Renal cortical epithelial cell (primary cell): ENCODE results near the gene APOL3. TPM values are rescaled to one million over a fixed set of nuclear protein-coding genes. Genes with fewer than 3 reads are reported as not detected.
"Not testable (repeated sequence)": the region's sequence is repeated elsewhere in the genome, so short reads cannot be mapped to it uniquely, and the experiment has no call there.

Source experiments
- DNase-seq: peaks from one replicate; pipeline ENCODE4 v3.0.0-alpha.2; 2011; ENCODE audit warnings: low read depth
- total RNA-seq: library from RNA; depleted of rRNA; stranded (reverse); fragments of >200 nt; gene quantifications from 2 replicates; pipeline ENCODE4 v1.2.3, GENCODE V29; 2014

Gene APOL3
- total RNA-seq, 1 donor from 2014 or later: 4.0 TPM

DNA sequence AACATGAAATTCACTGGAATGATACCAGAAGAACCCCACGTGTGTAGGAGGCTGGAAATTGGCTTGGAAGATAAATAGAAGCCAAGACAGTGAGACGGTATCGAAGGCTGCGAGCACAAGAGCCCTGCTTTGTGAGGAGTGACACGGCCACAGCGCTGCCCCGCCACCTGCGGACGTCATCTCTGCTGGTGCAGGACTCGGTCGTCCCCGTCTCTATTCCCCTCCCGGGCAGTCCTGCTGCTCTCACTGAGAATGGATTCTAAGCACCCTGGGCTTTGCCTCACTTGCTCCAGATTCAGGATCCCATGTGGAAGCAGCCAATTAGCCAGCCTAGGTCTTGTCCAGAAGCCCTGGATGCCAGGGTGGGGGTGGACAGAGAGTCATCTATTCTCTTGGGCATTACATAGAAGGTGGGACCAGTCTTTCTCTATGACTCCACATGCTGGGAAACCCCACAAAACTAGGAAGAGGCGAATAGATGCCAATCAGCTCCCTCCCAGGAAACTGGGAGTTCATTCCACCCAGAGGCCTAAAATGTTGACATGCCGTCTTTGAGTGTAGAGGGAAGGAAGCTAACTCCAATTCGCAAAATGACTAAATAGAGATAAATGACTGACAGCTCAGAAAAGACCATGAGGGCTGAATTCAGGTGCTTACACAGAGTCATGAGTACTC is 25.1 kb downstream of the APOL3 start:
- no peak for DNase-seq

- DNase-seq: peak; percentile 36
Observed at GRCh38 chr22:36134182-36134581, 26.4 kb downstream of the APOL3 start.

DNA sequence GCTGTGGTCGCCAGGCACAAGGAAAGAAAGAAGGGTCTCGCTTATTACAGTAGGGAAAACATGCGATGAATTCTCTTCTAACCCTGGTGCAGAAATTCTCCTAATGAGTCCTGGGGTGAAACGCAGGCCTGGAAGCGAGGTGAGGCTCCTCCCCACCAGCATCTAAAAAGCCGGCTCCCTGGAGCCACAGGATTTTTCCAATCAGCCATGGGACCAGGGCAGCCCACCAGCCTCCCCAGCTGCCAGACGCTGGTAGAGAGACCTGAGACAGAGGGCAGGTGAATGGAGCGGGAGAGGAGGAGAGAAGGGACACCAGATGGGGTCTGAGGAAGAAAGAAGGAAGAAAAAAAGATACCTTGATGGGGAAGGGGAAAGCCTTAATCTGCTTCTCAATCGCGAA is 28.6 kb downstream of the APOL3 start:
- DNase-seq: no peak

DNA sequence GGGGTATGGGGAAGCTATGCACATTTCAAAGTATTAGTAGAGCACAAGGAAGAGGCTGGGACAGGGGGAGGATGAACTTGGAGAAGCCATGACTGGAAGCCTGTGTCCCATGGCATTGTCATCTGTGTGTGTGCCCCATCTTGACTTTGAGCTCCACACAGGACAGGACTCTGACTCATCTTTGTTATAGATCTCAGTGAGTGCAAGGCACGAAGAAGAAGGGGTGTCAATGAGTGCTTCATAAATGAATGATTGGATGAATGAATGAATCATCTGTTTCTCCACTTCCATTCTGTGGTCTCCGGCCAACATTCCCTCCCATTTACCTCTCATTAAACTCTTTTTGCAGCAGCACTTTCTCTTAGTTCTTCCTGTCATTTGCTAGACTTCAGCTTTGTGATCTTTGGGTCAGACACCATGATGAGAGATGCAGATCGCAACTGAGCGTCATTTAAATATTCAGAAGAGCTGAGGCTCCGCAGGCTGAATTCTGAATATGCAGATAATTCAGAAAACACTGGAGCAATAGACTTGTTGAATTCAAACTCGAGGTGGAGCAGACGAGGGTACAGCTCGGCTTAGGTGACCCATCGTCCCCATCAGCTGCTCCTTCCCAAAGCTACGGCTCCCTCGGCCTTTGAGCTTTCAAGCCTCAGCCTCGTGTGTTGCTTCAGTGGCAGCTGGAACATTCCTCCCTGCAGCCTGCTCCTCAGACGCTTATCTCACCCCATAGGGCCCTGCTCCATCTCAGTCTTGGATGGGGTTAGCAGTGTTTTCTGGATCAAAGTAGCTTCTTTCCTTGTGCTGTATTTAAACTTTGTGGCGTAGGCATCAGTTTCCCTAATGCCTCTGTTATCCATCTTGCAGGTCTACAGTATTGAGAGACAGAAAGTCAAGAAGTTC is 30.8 kb downstream of the APOL3 start:
- no peak for DNase-seq

- no peak for DNase-seq
Observed at GRCh38 chr22:36129071-36129470, 31.5 kb downstream of the APOL3 start.

GRCh38 chr22:36125994-36126531 is 34.5 kb downstream of the APOL3 start:
- DNase-seq: no peak

- DNase-seq: no peak
Observed at GRCh38 chr22:36125434-36125833, 35.1 kb downstream of the APOL3 start.

DNA sequence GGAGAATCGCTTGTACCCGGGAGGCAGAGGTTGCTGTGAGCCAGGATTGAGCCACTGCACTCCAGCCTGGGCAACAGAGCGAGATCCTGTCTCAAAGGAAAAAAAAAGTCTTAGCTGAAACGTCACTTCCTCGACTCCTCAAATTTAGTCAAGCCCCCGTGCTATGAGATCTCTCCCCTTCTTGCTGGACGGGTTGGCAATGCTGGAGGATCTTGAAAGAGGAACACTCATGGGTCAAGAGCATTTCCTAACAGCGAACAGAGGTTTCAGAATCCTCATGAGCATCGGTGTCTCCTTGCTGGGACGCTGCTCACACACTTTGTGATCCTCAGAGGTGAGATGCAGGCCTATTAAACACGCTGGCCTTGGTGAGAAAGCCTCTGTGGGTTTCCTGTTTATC is 35.9 kb downstream of the APOL3 start:
- no peak for DNase-seq

- DNase-seq: peak; percentile 89
Observed at GRCh38 chr22:36123673-36124630, 36.6 kb downstream of the APOL3 start.

- not testable (repeated sequence) for DNase-seq
Observed at GRCh38 chr22:36120621-36121351, 39.8 kb downstream of the APOL3 start.

GRCh38 chr22:36117053-36117554 is 43.5 kb downstream of the APOL3 start:
- peak; percentile 27 for DNase-seq

DNA sequence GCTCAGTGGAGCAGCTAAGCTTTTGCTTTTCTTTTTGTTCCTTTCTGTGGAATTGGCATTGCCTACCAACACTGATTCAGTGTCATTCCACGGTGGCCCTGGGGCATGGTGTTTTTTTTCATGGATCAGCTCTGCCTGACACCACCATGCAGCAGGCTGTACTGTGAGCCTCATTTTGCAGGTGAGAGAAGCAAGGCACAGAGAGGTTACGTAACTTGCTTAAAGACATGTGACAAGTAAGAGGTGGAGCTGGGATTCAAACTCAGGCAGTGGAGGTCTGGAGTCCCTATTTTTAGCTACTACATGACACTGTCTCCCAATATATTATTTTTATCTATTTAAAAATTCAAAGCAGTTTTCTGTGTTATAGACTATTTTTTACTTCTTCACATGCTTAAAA is 44.4 kb downstream of the APOL3 start:
- peak; percentile 15 for DNase-seq

GRCh38 chr22:36113121-36113520 is 47.4 kb downstream of the APOL3 start:
- no peak for DNase-seq

DNA sequence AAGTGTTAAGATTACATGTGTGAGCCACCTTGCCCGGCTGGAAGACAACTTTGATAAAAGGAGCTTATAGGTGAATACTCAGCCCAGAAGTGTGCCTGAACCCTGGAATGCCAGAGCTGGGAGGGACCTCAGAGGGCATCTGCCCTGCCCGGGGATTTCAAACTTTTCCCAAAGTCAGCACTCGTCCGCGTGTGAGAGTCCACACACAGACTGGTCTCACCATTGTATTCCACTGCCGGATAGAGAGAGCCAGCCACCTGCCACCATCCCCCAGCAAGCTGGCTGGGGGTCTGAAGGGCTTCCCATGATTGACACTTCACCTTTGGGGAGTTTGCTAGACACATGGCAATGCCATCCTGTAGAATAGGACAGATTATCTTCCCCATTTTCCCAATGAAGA is 49.2 kb downstream of the APOL3 start:
- no peak for DNase-seq

- DNase-seq: peak; percentile 12
Observed at GRCh38 chr22:36110306-36110881, 50.2 kb downstream of the APOL3 start.

DNA sequence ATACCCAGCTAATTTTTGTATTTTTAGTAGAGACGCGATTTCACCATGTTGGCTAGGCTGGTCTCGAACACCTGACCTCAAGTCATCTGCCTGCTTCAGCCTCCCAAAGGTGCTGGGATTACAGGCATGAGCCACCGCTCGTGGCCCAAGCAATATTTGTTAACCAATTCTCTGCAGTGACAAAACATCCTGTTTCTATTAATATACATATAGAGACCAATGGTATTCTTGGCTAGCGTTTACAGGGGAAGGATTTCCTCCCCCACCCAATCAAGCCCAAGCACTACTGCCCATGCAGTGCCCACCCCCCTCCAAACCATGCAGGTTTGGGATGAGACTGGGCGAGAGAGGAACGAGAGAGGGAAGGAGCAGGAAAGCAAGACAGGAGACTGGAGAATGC is 53.1 kb downstream of the APOL3 start:
- no peak for DNase-seq

DNA sequence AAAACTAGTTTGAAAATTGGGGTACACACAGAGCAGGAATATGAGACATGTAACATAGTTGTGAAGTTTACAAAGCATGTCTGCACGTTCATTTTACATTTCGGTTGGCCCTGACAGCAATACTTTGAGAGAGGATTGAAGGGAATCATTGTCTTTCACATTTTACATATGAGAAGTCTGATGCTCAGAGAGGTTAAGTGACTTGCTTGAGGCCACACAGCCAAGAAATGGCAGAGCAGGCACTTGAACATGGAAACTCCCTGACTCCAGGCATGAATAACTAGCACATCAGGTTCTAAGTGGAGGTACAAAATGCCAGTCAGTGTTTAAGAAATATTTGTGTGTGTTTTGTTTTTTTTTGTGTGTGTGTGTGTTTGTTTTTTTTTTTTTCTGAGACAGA is 53.6 kb downstream of the APOL3 start:
- DNase-seq: no peak

GRCh38 chr22:36104988-36105387 is 55.6 kb downstream of the APOL3 start:
- DNase-seq: no peak

GRCh38 chr22:36104435-36104834 is 56.1 kb downstream of the APOL3 start:
- no peak for DNase-seq

- DNase-seq: no peak
Observed at GRCh38 chr22:36103891-36104290, 56.7 kb downstream of the APOL3 start.
